Fibroblast of lung (primary cell): Measurements from ENCODE around the gene FGD4. TPM values are rescaled to one million over a fixed set of nuclear protein-coding genes. Genes with fewer than 3 reads are reported as not detected.

ENCODE experiments used
- DNase-seq, 2 donors: peaks; one replicate each; pipeline versions ENCODE4 v3.0.0 to v3.0.0-alpha.2; 2010; ENCODE audit warnings: low read depth in 2 of 2
- H2AFZ ChIP-seq: 2 replicates; pipeline ENCODE4 v1.5.1; 2012; ENCODE audit warnings: low read length, control low read depth, inconsistent platforms
- H3K27ac ChIP-seq: 2 replicates; pipeline ENCODE4 v1.5.1; 2011; ENCODE audit warnings: low read length, control low read depth; ENCODE audit not compliant: insufficient read depth
- H3K27me3 ChIP-seq: 2 replicates; pipeline ENCODE4 v1.5.1; 2011; ENCODE audit warnings: mild to moderate bottlenecking, low read length; ENCODE audit not compliant: control insufficient read depth, insufficient read depth
- H3K36me3 ChIP-seq: 2 replicates; pipeline ENCODE4 v1.5.1; 2011; ENCODE audit warnings: low read length; ENCODE audit not compliant: control insufficient read depth, insufficient read depth
- H3K4me1 ChIP-seq: 2 replicates; pipeline ENCODE4 v1.5.1; 2011; ENCODE audit warnings: low read length; ENCODE audit not compliant: control insufficient read depth, insufficient read depth; ENCODE audit errors: extremely low read depth
- H3K4me2 ChIP-seq: 2 replicates; pipeline ENCODE4 v1.5.1; 2011; ENCODE audit warnings: low read length, control low read depth; ENCODE audit not compliant: insufficient read depth; ENCODE audit errors: extremely low read depth
- H3K4me3 ChIP-seq, 4 experiments: fragments of 200-600 bp in 1 of 4; sonication (generic) in 1 of 4; replicated peaks in 1 of 4; 2 replicates each; pipeline ENCODE4 v1.5.1; 2011 to 2016; ENCODE audit warnings: low read length in 4 of 4, low read depth in 3 of 4, mild to moderate bottlenecking in 3 of 4, control low read depth in 2 of 4, inconsistent platforms in 1 of 4, mixed read lengths in 1 of 4; ENCODE audit not compliant: insufficient read depth in 1 of 4; ENCODE audit errors: control extremely low read depth in 1 of 4
- H3K79me2 ChIP-seq: 2 replicates; pipeline ENCODE4 v1.5.1; 2012; ENCODE audit warnings: mild to moderate bottlenecking, low read length, inconsistent platforms; ENCODE audit not compliant: control insufficient read depth, insufficient read depth
- H3K9ac ChIP-seq: 2 replicates; pipeline ENCODE4 v1.5.1; 2011; ENCODE audit warnings: mild to moderate bottlenecking, low read length, control low read depth; ENCODE audit not compliant: insufficient read depth
- H3K9me3 ChIP-seq: 2 replicates; pipeline ENCODE4 v1.5.1; 2012; ENCODE audit warnings: low read depth, low read length; ENCODE audit not compliant: control insufficient read depth, insufficient read depth
- H4K20me1 ChIP-seq: 2 replicates; pipeline ENCODE4 v1.5.1; 2011; ENCODE audit warnings: low read length; ENCODE audit not compliant: control insufficient read depth, insufficient read depth; ENCODE audit errors: extremely low read depth
- CTCF ChIP-seq, 2 donors: IDR thresholded peaks in 1 of 2; conservative IDR thresholded peaks in 1 of 2; 1 replicate in 1 of 2; 2 replicates in 1 of 2; pipeline ENCODE4 v1.5.1; 2011 to 2012; ENCODE audit warnings: low read length in 2 of 2, control low read depth in 1 of 2, inconsistent platforms in 1 of 2, low read depth in 1 of 2, mild to moderate bottlenecking in 1 of 2
- EZH2 ChIP-seq: IDR thresholded peaks from 2 replicates; pipeline ENCODE4 v1.5.1; 2012; ENCODE audit warnings: low read length, control low read depth, mild to moderate bottlenecking; ENCODE audit errors: missing control alignments
- polyA plus RNA-seq, 2 donors: library from polyadenylated mRNA; depleted of rRNA in 1 of 2; stranded (reverse) in 1 of 2; unstranded in 1 of 2; fragments of >200 nt; gene quantifications; 2 replicates each; pipeline ENCODE4 v1.2.1, GENCODE V29; 2011 to 2012; ENCODE audit warnings: missing spikeins in 1 of 2
- total RNA-seq: library from RNA; depleted of rRNA; stranded (reverse); fragments of >200 nt; gene quantifications from 2 replicates; pipeline ENCODE4 v1.2.1, GENCODE V29; 2014

FGD4 gene
- total and polyA plus RNA-seq, 2 donors (not counting 1 experiment from before 2014, with no cell fraction given), result 7.6 to 12.2 TPM

GRCh38 chr12:32466986-32467711 is 67.8 kb downstream of the FGD4 start:
- Histone ChIP-seq H3K27me3 (no peaks in the 10 kb centered on the region), H3K27ac (no peak overlapping the region), H3K36me3 (no peaks in the 10 kb centered on the region), H3K4me1 (no peaks in the 10 kb centered on the region), H3K9me3 (no peaks in the 10 kb centered on the region), H2AFZ (no peak overlapping the region), H3K79me2 (no peaks in the 10 kb centered on the region), H3K4me2 (no peak overlapping the region), H4K20me1 (no peaks in the 10 kb centered on the region), H3K4me3 (no peak overlapping the region), H3K9ac (no peak overlapping the region)
- no peak for DNase-seq
- no peak for TF ChIP-seq CTCF (conservative IDR thresholded peaks at IDR 0.05 in 1 of 2, IDR thresholded peaks at IDR 0.05 in 1 of 2; ENCODE audit: low read depth in 1 of 2, low read length in 2 of 2)
- TF ChIP-seq EZH2, result no peak

DNA sequence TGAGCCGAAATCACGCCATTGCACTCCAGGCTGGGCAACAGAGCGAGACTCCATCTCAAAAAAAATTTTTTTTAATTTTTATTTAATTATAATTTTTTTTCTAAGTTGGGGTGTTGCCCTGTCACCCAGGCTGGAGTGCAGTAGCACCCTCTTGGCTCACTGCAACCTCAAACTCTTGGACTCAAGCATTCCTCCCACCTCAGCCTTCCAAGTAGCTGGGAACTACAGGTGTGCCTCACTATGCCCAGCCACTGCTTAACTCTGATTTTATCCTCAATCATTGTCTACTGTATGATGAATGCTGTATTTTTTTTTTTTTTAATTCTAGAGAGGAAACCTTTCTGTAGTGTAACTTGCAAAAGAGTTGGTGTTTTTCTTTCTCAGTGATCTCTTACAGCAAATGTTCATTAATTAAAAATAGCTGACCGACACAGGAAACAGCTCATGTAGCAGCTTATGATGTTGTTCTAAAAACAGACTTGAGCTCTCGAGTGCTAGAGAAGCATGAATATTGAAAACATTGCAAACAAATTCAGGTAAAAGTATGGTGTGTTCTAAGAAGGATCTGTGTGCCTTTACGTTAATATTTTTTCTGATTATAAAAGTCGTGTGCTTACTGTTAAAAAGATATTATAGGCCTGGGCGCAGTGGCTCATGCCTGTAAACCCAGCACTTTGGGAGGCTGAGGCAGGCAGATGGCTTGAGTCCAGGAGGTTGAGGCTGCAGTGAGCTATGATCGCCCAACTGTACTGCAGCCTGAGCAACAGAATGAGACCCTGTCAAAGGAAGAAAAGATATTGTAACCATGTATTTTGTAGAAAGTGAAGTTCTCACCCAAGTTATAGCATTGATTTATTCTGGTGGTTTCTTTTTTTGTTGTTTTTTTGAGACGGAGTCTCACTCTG is 68.9 kb downstream of the FGD4 start:
- H3K9me3 ChIP-seq, result no peaks in the 10 kb centered on the region
- no peak overlapping the region for H2AFZ ChIP-seq
- no peaks in the 10 kb centered on the region for H3K4me1 ChIP-seq
- H3K27ac ChIP-seq, result no peak overlapping the region
- H3K4me3 ChIP-seq, result no peak overlapping the region
- no peaks in the 10 kb centered on the region for H4K20me1 ChIP-seq
- TF ChIP-seq EZH2 (no peak), CTCF (conservative IDR thresholded peaks at IDR 0.05 in 1 of 2, IDR thresholded peaks at IDR 0.05 in 1 of 2; ENCODE audit: low read depth in 1 of 2, low read length in 2 of 2) (no peak)
- peak in 1 of 2 donors; percentile 17 for DNase-seq
- H3K9ac ChIP-seq, result no peak overlapping the region
- no peaks in the 10 kb centered on the region for H3K36me3 ChIP-seq
- no peak overlapping the region for H3K4me2 ChIP-seq
- H3K79me2 ChIP-seq, result no peaks in the 10 kb centered on the region
- no peaks in the 10 kb centered on the region for H3K27me3 ChIP-seq

DNA sequence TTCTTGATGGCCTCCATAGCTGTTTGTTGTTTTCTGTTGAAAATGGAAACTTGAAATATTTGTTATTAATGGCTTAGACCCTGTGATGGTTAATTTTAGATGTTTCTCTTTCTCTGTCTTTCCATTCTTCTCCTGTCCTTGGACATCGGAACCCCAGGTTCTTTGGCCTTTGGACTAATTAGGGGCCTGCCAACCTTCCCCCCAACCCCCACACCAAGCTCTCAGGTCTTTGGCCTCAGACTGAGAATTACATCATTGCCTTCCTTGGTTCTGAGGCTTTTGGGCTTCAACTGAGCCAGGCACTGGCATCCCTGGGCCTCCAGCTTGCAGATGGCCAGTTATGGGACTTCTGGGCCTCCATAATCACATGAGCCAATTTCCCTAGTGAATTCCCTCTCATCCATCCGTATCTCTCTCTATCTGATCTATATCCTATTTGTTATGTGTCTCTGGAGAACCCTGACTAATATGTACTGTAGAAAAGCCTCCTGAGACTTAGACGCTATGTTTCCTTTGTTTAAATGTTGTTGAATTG is 71.6 kb downstream of the FGD4 start:
- no peak overlapping the region for H3K4me3 ChIP-seq
- H3K9ac ChIP-seq, result no peak overlapping the region
- no peak overlapping the region for H3K4me2 ChIP-seq
- DNase-seq, result no peak
- no peaks in the 10 kb centered on the region for H3K4me1 ChIP-seq
- H4K20me1 ChIP-seq, result no peaks in the 10 kb centered on the region
- H3K36me3 ChIP-seq, result no peaks in the 10 kb centered on the region
- H2AFZ ChIP-seq, result no peak overlapping the region
- no peaks in the 10 kb centered on the region for H3K27me3 ChIP-seq
- H3K9me3 ChIP-seq, result no peaks in the 10 kb centered on the region
- no peaks in the 10 kb centered on the region for H3K79me2 ChIP-seq
- no peak for TF ChIP-seq EZH2
- no peak for TF ChIP-seq CTCF (conservative IDR thresholded peaks at IDR 0.05 in 1 of 2, IDR thresholded peaks at IDR 0.05 in 1 of 2; ENCODE audit: low read depth in 1 of 2, low read length in 2 of 2)
- no peak overlapping the region for H3K27ac ChIP-seq
